SK-N-SH treated with all-trans-retinoic acid at 6 μM for 48 hours (cell line): Measurements from ENCODE around the gene SLC13A2.

Source experiments
- ARNTL ChIP-seq: fragments of 450-650 bp; formaldehyde crosslinking; IDR thresholded peaks from 2 replicates; pipeline ENCODE4 v1.5.0; 2020; ENCODE audit warnings: low read depth, mild to moderate bottlenecking, moderate library complexity, borderline replicate concordance
- CREB5 ChIP-seq: fragments of 250-450 bp; sonication (Bioruptor Pico); IDR thresholded peaks from 2 replicates; pipeline ENCODE4 v1.5.1; 2020; ENCODE audit warnings: low read depth, mild to moderate bottlenecking, moderate library complexity
- OSR1 ChIP-seq: fragments of 250-450 bp; sonication (Bioruptor Pico); IDR thresholded peaks from 2 replicates; pipeline ENCODE4 v1.8.0; 2022; ENCODE audit warnings: moderate library complexity, mild to moderate bottlenecking, inconsistent platforms
- PATZ1 ChIP-seq: fragments of 250-450 bp; sonication (Bioruptor Pico); IDR thresholded peaks from 2 replicates; pipeline ENCODE4 v1.8.0; 2020; ENCODE audit warnings: mild to moderate bottlenecking, moderate library complexity, borderline replicate concordance
- SNAI2 ChIP-seq: fragments of 250-450 bp; sonication (Bioruptor Pico); IDR thresholded peaks from 2 replicates; pipeline ENCODE4 v1.5.0; 2020; ENCODE audit warnings: mild to moderate bottlenecking, moderate library complexity
- ZFP3 ChIP-seq: fragments of 250-450 bp; sonication (Bioruptor Pico); IDR thresholded peaks from 2 replicates; pipeline ENCODE4 v1.5.0; 2020; ENCODE audit warnings: mild to moderate bottlenecking, moderate library complexity
- ZFP30 ChIP-seq: fragments of 450-650 bp; formaldehyde crosslinking; IDR thresholded peaks from 2 replicates; pipeline ENCODE4 v1.5.0; 2022; ENCODE audit warnings: mild to moderate bottlenecking, moderate library complexity
- ZNF70 ChIP-seq: fragments of 450-650 bp; formaldehyde crosslinking; IDR thresholded peaks from 2 replicates; pipeline ENCODE4 v1.5.0; 2020; ENCODE audit warnings: mild to moderate bottlenecking, moderate library complexity
- TF ChIP-seq, protein P1 (sequence below): fragments of 250-450 bp; sonication (Bioruptor Pico); IDR thresholded peaks from 2 replicates; pipeline ENCODE4 v1.8.0; 2021; ENCODE audit warnings: low read depth, mild to moderate bottlenecking, moderate library complexity, borderline replicate concordance

DNA sequence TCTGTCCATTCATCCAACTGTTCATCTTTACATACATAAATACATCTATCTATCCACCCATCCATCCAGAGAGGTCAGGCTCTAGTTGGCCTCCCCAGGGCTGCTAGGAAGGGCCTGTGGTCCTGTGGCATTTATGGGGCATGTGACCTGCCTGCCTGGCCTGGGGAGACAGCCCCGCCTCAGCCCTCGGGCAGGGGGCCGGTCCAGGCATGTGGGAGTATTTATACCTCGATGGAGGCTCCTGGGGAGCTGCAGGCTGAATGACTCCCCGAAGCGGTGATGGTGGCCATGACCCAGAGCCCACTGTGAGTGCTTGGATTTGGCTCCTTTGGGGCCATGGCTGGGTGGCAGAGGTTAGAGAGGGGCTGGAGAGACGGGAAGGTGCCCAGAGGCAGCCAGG, 40.0 kb downstream of the SLC13A2 start:
- TF ChIP-seq ARNTL = no peak
- no peak for TF ChIP-seq CREB5 (CRISPR knock-in tag)
- TF ChIP-seq ZFP30 (CRISPR knock-in tag) = no peak
- TF ChIP-seq, protein P1, sequence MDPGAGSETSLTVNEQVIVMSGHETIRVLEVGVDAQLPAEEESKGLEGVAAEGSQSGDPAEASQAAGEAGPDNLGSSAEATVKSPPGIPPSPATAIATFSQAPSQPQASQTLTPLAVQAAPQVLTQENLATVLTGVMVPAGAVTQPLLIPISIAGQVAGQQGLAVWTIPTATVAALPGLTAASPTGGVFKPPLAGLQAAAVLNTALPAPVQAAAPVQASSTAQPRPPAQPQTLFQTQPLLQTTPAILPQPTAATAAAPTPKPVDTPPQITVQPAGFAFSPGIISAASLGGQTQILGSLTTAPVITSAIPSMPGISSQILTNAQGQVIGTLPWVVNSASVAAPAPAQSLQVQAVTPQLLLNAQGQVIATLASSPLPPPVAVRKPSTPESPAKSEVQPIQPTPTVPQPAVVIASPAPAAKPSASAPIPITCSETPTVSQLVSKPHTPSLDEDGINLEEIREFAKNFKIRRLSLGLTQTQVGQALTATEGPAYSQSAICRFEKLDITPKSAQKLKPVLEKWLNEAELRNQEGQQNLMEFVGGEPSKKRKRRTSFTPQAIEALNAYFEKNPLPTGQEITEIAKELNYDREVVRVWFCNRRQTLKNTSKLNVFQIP = no peak
- TF ChIP-seq PATZ1 (CRISPR knock-in tag) = no peak
- TF ChIP-seq ZFP3 (CRISPR knock-in tag) = no peak
- TF ChIP-seq OSR1 = no peak
- TF ChIP-seq SNAI2 (CRISPR knock-in tag) = no peak
- TF ChIP-seq ZNF70 (CRISPR knock-in tag) = no peak
